Right lobe of liver (tissue), 6 donors: ENCODE results near the gene MAPRE2. TPM values are rescaled to one million over a fixed set of nuclear protein-coding genes. Genes with fewer than 3 reads are reported as not detected.

Source experiments
- ATAC-seq, 4 donors: fragments of 200-7000 bp; cut with Tn5 transposase; one replicate each; pipeline ENCODE4 v1.9.1; 2020; ENCODE audit warnings: mild to moderate bottlenecking in 4 of 4, moderate library complexity in 4 of 4
- DNase-seq, 3 donors: peaks; one replicate each; pipeline ENCODE4 v3.0.0-alpha.2; 2020
- H3K27ac ChIP-seq, 3 donors: fragments of 200-600 bp; one replicate each; pipeline ENCODE4 v1.8.0; 2022
- H3K27me3 ChIP-seq, 2 donors: fragments of 200-600 bp; one replicate each; pipeline ENCODE4 v1.8.0; 2022
- H3K36me3 ChIP-seq, 4 donors: fragments of 200-600 bp; sonication (generic) in 1 of 4; one replicate each; pipeline versions ENCODE4 v1.5.1 to v1.8.0; 2017 to 2022; ENCODE audit warnings: control low read depth in 1 of 4
- H3K4me1 ChIP-seq, 4 donors: fragments of 200-600 bp; sonication (generic) in 1 of 4; one replicate each; pipeline versions ENCODE4 v1.5.1 to v1.8.0; 2017 to 2022; ENCODE audit warnings: control low read depth in 1 of 4
- H3K4me3 ChIP-seq, 3 donors: fragments of 200-600 bp; one replicate each; pipeline ENCODE4 v1.8.0; 2022
- H3K9me3 ChIP-seq, 4 donors: fragments of 200-600 bp; sonication (generic) in 1 of 4; one replicate each; pipeline versions ENCODE4 v1.5.1 to v1.8.0; 2017 to 2022; ENCODE audit warnings: control low read depth in 1 of 4
- CTCF ChIP-seq, 4 donors: fragments of 200-600 bp in 3 of 4; fragments of 450-650 bp in 1 of 4; IDR thresholded peaks; one replicate each; pipeline versions ENCODE4 v1.5.1 to v1.8.0; 2016 to 2022; ENCODE audit warnings: antibody characterized with exemption in 4 of 4, mild to moderate bottlenecking in 2 of 4
- POLR2A ChIP-seq: fragments of 450-650 bp; IDR thresholded peaks from one replicate; pipeline ENCODE4 v1.6.1; 2017; ENCODE audit warnings: antibody characterized with exemption, mild to moderate bottlenecking
- WGBS: methylation state at CpG from one replicate; pipeline ENCODE4 v1.1.6; 2018; ENCODE audit warnings: low coverage, low lambda C conversion rate; ENCODE audit not compliant: insufficient coverage; ENCODE audit errors: missing lambda C conversion rate; 5-methylcytosine and 5-hydroxymethylcytosine counted together
- intact Hi-C, 2 donors: fragments of 100-400 bp; cut with DNase I; formaldehyde crosslinking; loops; one replicate each; pipeline versions ENCODE4 v1.11.2 to v1.14.1; 2022
- total RNA-seq, 6 experiments: library from RNA; depleted of rRNA in 2 of 6; stranded (reverse); fragments of >200 nt in 2 of 6; fragmentation: NEBNext Ultra II Directional in 3 of 6; extraction: Animal tissue kit (Norgen Biotek cat#: 25700) in 3 of 6; gene quantifications; one replicate each; pipeline versions ENCODE4 v1.1.0 to v1.2.4, GENCODE V29; 2016 to 2023
- donor health status: DM: no; HTN: yes; CAD: no.
- donor health status: DM: no; HTN: no; CAD: no.
- donor health status: DM: no; HTN: no; CAD: no.
- donor health status: DM: no; HTN: yes; CAD: no.
- donor health status: DM: no; HTN: yes; CAD: no.

The MAPRE2 gene
- total RNA-seq, 6 experiments from 2014 or later = 17.0 to 25.9 (median 21.5) TPM

DNA sequence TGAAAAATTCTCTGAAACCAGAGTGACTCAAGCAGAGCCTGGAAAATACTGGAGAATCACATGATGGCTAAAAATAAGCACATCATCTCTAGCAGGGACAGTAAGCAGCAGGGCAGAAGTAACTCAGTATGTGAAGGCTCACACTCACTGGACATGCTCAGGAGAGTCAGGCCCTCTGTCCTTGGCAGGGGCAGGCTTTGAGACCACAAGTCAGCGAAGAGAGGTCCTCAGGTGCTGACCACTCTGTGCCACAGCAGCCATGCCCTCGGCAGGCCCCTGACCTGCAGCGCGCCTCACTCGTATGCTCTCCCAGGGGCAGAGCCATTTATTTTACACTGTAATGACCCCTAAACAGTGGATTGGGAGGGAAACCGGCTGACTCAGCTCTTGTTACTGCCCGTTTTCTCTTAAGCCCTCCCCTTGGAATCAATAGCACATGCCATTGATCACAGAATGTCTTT lies 76.8 kb downstream of the MAPRE2 start:
- Histone ChIP-seq H3K4me3 (peak overlapping the region in 2 of 3 donors; percentile 22 to 37), H3K27ac (peak overlapping the region; percentile 76 to 92 (median 92)), H3K36me3 (no peaks in the 10 kb centered on the region), H3K27me3 (no peaks in the 10 kb centered on the region), H3K4me1 (peaks cover 0 to 40% (median 12%) of the 10 kb centered on the region in 4 donors), H3K9me3 (no peaks in the 10 kb centered on the region)
- DNase-seq (peak; percentile 28 to 65 (median 59)), ATAC-seq (peak; percentile 76 to 79 (median 78))
- no CpG with 5 or more reads among the region's 7 CpGs for WGBS
- TF ChIP-seq POLR2A (no peak), CTCF (IDR thresholded peaks at IDR 0.05) (no peak)
- intact Hi-C loops = no loop called here

DNA sequence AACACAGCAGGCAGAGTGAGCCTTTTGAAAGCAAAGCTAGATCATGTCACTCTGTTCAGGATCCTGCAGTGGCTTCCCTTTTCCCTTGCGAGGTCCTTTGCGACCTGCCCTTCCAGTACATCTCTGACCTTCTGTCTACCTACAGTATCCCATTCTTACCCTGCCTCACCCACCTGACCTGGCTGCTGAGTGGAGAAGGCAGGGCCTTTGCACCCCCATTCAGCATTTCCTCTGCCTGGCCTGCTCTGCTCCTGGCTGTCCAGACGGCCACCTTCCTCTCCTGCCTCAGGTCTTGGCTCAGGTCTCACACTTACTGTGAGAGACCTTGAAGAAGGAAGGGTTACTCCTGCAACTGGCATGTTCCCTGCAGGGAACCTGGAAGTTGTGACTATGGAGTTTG lies 77.4 kb downstream of the MAPRE2 start:
- peak overlapping the region; percentile 76 to 92 (median 92) for H3K27ac ChIP-seq
- ATAC-seq (peak in 2 of 4 donors; percentile 8 to 17), DNase-seq (no peak)
- TF ChIP-seq CTCF (IDR thresholded peaks at IDR 0.05) (no peak), POLR2A (no peak)
- WGBS = 38% methylated on average over 1 of the region's 3 CpGs
- H3K4me1 ChIP-seq = peaks cover 0 to 40% (median 12%) of the 10 kb centered on the region in 4 donors
- intact Hi-C loops = no loop called here
- H3K36me3 ChIP-seq = no peaks in the 10 kb centered on the region
- no peak overlapping the region for H3K4me3 ChIP-seq
- no peaks in the 10 kb centered on the region for H3K27me3 ChIP-seq
- no peaks in the 10 kb centered on the region for H3K9me3 ChIP-seq

GRCh38 chr18:35121038-35121437 lies 79.8 kb downstream of the MAPRE2 start:
- DNase-seq (no peak), ATAC-seq (peak; percentile 61 to 70 (median 68))
- H3K27ac ChIP-seq = peak overlapping the region in 2 of 3 donors; percentile 77 to 78
- H3K4me3 ChIP-seq = no peak overlapping the region
- peaks cover 0 to 52% (median 12%) of the 10 kb centered on the region in 4 donors for H3K4me1 ChIP-seq
- intact Hi-C loops = no loop called here
- WGBS = 36% methylated on average over 3 of the region's 3 CpGs
- no peaks in the 10 kb centered on the region for H3K36me3 ChIP-seq
- H3K9me3 ChIP-seq = no peaks in the 10 kb centered on the region
- TF ChIP-seq POLR2A = no peak
- no peak for TF ChIP-seq CTCF (IDR thresholded peaks at IDR 0.05)
- no peaks in the 10 kb centered on the region for H3K27me3 ChIP-seq

DNA sequence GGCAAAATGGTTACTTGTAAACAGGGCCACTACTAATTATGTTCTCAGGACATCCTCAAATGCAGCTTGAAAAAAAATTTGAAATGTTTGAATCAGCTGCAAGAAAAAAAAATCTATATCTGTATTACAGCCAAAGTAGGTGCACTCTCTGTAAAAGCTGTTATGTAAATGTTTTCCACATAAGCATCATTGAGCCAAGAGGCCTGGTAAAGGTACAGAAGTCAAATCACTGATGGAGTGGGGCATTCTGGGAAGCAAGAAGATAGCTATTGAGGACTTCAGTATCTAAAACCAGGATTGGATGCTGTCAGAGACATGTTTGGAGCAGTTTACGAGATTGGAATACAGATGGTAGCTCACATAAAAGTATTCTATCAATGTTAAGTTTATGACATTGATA lies 80.3 kb downstream of the MAPRE2 start:
- Histone ChIP-seq H3K9me3 (no peaks in the 10 kb centered on the region), H3K27me3 (no peaks in the 10 kb centered on the region), H3K36me3 (no peaks in the 10 kb centered on the region), H3K4me3 (no peak overlapping the region), H3K4me1 (peaks cover 0 to 52% (median 12%) of the 10 kb centered on the region in 4 donors), H3K27ac (peak overlapping the region in 2 of 3 donors; percentile 77 to 78)
- TF ChIP-seq POLR2A (no peak), CTCF (IDR thresholded peaks at IDR 0.05) (no peak)
- WGBS = 63% methylated on average over 1 of the region's 1 CpG
- ATAC-seq = peak; percentile 56 to 75 (median 62)
- intact Hi-C loops = no loop called here
- DNase-seq = no peak
